ENCODE results near the gene TMEM40.

DNA sequence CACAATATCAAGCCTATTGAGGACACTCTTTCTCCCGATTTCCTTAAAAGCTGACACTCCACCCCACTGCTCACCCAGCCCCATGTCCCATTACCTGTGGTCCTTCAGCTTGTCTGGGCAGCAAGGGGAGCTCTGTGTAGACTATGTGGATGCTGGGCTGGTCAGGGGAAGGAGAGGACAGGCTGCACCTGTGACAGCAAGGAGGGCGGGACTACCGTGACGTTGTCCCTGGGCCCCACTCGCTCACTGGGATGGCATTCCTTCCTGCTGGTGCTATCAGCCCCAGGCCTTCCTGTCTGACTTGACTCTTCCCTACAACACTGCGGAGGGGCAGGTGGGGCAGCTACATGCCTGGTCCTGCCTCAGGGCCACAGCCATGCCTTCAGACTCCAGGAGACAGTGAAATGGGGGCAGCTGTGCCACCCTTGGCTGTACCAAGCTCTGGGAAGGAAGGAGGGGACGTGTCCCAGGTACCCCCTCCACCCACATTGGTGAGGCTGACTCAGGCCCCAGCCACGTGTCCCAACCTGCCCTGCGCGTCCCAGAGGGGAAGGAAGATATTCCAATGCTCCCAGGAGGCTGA lies at the start of gene TMEM40:
- TF ChIP-seq, protein P1, sequence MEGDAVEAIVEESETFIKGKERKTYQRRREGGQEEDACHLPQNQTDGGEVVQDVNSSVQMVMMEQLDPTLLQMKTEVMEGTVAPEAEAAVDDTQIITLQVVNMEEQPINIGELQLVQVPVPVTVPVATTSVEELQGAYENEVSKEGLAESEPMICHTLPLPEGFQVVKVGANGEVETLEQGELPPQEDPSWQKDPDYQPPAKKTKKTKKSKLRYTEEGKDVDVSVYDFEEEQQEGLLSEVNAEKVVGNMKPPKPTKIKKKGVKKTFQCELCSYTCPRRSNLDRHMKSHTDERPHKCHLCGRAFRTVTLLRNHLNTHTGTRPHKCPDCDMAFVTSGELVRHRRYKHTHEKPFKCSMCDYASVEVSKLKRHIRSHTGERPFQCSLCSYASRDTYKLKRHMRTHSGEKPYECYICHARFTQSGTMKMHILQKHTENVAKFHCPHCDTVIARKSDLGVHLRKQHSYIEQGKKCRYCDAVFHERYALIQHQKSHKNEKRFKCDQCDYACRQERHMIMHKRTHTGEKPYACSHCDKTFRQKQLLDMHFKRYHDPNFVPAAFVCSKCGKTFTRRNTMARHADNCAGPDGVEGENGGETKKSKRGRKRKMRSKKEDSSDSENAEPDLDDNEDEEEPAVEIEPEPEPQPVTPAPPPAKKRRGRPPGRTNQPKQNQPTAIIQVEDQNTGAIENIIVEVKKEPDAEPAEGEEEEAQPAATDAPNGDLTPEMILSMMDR (conservative IDR thresholded peaks at IDR 0.05 in 1 of 2, IDR thresholded peaks at IDR 0.05 in 1 of 2; ENCODE audit: extremely low read depth in 1 of 2, insufficient read depth in 1 of 2, low read depth in 1 of 2, low read length in 2 of 2), result no peak
- no peak for TF ChIP-seq EZH2 (IDR thresholded peaks at IDR 0.05; ENCODE audit: borderline replicate concordance, low read length)
